Measurements from ENCODE around the gene SYNGR2.

The SYNGR2 gene, protein sequence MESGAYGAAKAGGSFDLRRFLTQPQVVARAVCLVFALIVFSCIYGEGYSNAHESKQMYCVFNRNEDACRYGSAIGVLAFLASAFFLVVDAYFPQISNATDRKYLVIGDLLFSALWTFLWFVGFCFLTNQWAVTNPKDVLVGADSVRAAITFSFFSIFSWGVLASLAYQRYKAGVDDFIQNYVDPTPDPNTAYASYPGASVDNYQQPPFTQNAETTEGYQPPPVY

GRCh38 chr17:78168242-78168902 is at the start of gene SYNGR2:
Gene SYNGR2, plus strand, starts transcription at chr17:78168581. Its CDS starts 36 bp downstream, at chr17:78168617.
- DNase-seq (ENCODE audit: low spot score) (peak; percentile 63), FAIRE-seq (no peak)

DNA sequence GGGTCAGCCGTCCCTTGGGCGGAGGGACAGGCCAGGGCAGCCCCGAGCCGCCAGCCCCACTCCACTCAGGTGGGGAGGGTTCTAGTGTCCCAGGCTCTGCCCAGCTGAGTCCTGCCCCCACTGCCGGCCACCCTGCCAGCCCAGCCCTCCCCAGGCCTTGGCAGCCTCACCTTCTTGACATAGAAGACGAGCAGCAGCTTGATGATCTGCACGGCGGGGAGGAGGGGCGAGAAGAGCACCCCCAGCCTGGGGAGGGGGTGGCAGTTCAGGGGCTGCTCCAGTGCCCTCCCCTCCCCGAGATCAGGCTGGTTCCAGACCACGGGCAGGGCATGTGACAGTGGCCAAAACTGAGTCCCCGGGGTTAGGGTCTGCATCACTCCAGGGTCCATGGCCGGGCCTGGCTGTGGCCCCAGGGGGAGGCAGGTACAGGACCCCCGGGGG is 49.6 kb upstream of the SYNGR2 start:
- no peak for FAIRE-seq
- DNase-seq (ENCODE audit: low spot score), result no peak

GRCh38 chr17:78120537-78120936 is 47.8 kb upstream of the SYNGR2 start:
- no peak for DNase-seq (ENCODE audit: low spot score)
- FAIRE-seq, result no peak

- DNase-seq (ENCODE audit: low spot score) (no peak), FAIRE-seq (no peak)
Measured at GRCh38 chr17:78120971-78121800, 47.2 kb upstream of the SYNGR2 start.

GRCh38 chr17:78121801-78122215 is 46.6 kb upstream of the SYNGR2 start:
- no peak for FAIRE-seq
- no peak for DNase-seq (ENCODE audit: low spot score)

DNA sequence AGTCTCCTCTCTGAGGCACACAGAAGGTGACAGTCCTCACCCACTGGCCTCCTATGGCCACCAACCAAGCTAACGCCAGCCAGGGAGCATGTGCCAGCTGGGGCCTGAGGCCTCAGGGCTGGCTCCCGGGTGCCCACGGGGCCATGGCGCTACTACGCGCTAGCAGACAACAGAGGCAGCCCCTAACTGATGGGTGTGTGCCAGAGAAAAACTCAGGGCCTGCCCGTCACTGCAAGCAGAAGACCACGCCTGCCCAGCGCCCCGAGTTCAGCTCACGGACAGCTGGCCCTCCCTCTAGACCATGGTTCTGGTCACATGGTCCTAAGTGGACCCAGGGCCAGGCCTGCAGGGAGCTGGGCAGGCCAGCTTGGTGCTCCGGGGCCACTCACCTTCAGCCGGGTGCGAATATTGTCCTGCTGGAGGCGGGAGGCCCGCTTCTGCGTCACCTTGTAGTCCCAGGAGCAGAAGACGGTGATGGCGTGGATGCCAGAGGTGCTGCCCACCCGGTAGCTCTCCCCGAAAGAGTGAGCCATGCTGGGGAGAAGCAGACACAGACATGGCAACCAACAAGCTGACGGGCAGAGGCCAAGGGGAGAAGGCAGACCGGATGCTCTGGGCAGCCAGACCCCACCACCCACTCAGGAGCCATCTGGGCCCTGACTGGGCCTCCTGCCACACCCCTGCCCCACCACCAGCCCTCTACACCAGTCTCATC is 46.0 kb upstream of the SYNGR2 start:
- DNase-seq (ENCODE audit: low spot score) (no peak), FAIRE-seq (no peak)

DNA sequence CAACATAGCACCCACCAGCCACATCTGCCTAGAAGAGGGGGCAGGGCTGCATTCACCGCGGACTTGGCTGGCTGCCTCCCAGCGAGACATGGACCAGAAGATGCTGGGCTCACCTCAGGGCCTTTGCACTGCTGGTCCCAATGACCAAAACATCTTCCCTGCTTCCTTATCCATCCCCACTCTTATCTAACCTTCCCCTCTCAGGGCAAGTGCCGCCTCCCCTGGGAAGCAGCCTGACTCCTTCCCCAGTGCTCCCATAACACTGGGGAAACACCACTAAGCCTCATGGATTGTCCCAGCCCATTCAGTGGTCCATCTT is 45.5 kb upstream of the SYNGR2 start:
- FAIRE-seq, result no peak
- DNase-seq (ENCODE audit: low spot score), result no peak

DNA sequence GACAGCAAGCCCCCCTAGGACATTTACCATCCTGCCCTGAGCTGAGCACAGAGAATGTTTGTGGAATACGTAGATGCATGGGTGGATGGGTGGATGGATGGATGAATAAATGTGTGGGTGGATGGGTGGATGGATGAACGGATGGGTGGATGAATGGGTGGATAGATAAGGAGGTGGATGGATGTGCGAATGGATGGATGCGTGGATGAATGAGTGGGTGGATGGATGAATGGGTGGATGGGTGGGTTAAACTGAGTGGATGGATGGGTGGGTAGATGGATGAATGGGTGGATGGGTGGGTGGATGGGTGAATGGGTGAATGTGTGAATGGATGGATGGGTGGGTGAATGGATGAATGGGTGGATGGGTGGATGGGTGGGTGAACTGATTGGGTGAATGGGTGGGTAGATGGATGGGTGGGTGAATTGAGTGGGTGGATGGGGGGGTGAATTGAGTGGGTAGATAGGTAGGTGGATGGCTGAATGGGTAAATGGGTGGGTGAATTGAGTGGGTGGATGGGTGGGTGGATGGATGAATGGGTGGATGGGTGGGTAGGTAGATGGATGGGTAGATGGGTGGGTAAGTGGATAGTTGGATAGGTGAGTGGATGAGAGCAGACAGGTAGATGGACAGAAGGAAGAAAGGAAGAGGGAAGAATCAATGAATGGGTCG is 45.0 kb upstream of the SYNGR2 start:
- DNase-seq (ENCODE audit: low spot score) (no peak), FAIRE-seq (no peak)

GRCh38 chr17:78124081-78124835 is 44.1 kb upstream of the SYNGR2 start:
- FAIRE-seq (no peak), DNase-seq (ENCODE audit: low spot score) (no peak)

DNA sequence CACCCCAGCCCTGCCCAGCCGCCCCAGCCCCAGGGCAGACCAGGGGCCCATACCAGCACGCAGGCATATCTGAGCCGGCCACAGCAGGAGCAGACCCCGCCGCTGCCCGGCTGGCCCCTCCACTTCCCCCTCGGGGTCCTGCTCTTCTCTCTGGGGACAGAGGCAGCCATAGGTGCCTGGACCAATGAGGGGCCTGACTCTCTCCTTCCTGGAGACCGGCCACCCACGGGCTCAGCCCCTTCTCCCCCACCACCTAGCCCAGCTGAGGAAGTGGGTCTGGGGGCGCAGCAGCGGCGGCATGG is 43.6 kb upstream of the SYNGR2 start:
- no peak for FAIRE-seq
- no peak for DNase-seq (ENCODE audit: low spot score)

DNA sequence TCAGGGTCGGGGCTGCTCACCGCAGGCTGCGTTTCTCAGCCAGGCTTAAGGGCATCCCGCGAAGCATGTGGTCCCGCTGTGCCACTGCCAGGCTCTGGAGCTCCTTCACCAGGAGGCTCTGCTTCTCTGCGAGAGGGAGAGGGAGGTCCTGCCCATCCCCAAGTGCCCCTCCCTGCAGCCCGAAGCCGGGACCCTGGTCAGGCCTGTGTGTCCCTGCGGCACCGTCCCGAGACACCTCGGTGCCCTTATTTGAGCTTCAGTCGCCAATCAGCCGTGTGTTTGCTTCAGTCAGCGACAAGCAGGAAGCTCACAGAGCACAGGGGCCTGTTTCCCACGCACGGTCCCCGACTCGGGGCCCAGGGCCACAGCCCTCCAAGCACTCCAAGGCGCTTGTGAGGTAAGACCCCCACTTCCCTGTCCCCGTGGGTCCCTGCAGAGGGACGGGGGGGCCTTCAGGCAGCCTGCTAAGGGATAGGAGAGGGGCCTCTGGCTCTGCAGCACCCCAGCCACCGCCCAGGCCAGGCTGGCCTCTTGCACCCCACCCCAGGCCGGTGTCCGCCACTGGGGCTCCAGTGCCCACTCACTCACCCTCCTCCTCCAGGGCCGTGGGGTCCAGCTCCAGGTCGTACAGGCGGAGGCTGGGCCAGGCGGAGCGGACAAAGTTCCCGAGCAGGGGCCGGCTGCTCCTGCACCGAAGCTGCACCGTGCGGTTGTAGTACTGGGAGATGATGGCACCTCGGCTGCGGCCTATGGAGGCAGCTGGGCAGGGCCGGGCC is 43.1 kb upstream of the SYNGR2 start:
- no peak for DNase-seq (ENCODE audit: low spot score)

GRCh38 chr17:78125976-78126894 is 42.1 kb upstream of the SYNGR2 start:
- DNase-seq (ENCODE audit: low spot score) (no peak), FAIRE-seq (no peak)

More for the DNA sequence above, 43.1 kb upstream of the SYNGR2 start:
- no peak for FAIRE-seq

- no peak for DNase-seq (ENCODE audit: low spot score)
Measured at GRCh38 chr17:78126895-78127238, 41.5 kb upstream of the SYNGR2 start.

GRCh38 chr17:78127239-78127887 is 41.0 kb upstream of the SYNGR2 start:
- DNase-seq (ENCODE audit: low spot score) (no peak), FAIRE-seq (no peak)

More at GRCh38 chr17:78126895-78127238, 41.5 kb upstream of the SYNGR2 start:
- no peak for FAIRE-seq

DNA sequence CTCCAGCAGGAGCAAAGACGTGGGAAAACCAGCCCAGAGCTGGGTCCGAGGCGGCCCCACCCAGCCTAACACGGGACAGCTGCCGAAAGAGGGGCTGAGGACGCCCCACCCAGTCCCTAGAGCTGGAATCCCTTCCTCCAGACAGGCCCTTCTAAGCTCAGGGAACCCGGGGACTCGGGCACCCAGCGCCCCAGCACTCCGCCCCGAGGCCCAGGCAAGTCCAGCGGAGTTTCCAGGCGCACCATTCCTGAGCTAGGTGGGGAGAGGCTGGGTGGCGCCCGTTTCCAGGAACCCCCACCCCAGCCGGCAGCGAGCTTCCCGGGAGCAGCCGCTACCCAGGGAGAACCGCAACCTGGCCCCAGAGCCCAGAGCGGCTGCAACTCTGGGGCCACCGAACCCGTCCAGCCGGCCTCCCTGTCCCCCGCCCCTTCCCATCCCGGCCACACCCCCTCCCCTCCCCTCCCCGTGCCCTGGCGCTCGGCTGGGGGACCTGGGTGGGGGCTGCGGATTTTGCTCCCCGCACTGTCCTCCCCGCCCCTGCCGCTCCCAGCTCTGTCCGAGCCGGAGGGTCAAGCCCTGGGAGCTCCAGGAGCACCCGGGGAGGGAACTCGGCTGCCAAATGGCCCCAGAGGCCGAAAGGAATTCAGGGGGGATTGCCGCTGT is 40.4 kb upstream of the SYNGR2 start:
- FAIRE-seq, result no peak
- DNase-seq (ENCODE audit: low spot score), result no peak

- FAIRE-seq (no peak), DNase-seq (ENCODE audit: low spot score) (no peak)
Measured at GRCh38 chr17:78128551-78129350, 39.6 kb upstream of the SYNGR2 start, which contains the start of gene TMC6. Gene TMC6, minus strand, starts transcription at chr17:78128755. Its CDS starts 1,923 bp downstream, at chr17:78126832.

All from RCC 7860 (cell line).